T-helper 1 cell (primary cell): ENCODE data around the gene HEATR9.
"Not testable (repeated sequence)": the region's sequence is repeated elsewhere in the genome, so short reads cannot be mapped to it uniquely, and the experiment has no call there.

ENCODE experiments used
- DNase-seq, 5 donors: peaks; one replicate each; pipeline ENCODE4 v3.0.0-alpha.2; 2012 to 2020
- total RNA-seq, 4 donors: gene quantifications; one replicate each; lab custom pipeline; 2026; lab: John Stamatoyannopoulos, UW

HEATR9 gene
- 1.2 to 36.1 (median 9.4) reads per million in 4 donors for total RNA-seq

GRCh38 chr17:35868737-35869136, at the start of gene HEATR9:
TSS of gene HEATR9 (minus strand) at chr17:35868891. CDS start at chr17:35868742, 149 bp downstream.
- no peak for DNase-seq

GRCh38 chr17:35917519-35918213, 49.0 kb upstream of the HEATR9 start:
- no peak for DNase-seq

- DNase-seq = no peak
These were observed 46.7 kb upstream of the HEATR9 start for GRCh38 chr17:35915153-35915964.

- no peak for DNase-seq
These were observed 45.7 kb upstream of the HEATR9 start for GRCh38 chr17:35914354-35914753.

GRCh38 chr17:35913609-35914008, 44.9 kb upstream of the HEATR9 start:
- no peak for DNase-seq

- no peak for DNase-seq
These were observed 44.3 kb upstream of the HEATR9 start for GRCh38 chr17:35912942-35913341.

GRCh38 chr17:35912339-35912912, 43.7 kb upstream of the HEATR9 start:
- DNase-seq = no peak

- no peak for DNase-seq
These were observed 40.7 kb upstream of the HEATR9 start for GRCh38 chr17:35909408-35909807.

GRCh38 chr17:35907691-35908090, 39.0 kb upstream of the HEATR9 start:
- no peak for DNase-seq

GRCh38 chr17:35906926-35907637, 38.4 kb upstream of the HEATR9 start:
- no peak for DNase-seq

GRCh38 chr17:35906191-35906925, 37.7 kb upstream of the HEATR9 start:
- DNase-seq = no peak

GRCh38 chr17:35903451-35903850, 34.8 kb upstream of the HEATR9 start:
- DNase-seq = no peak

GRCh38 chr17:35901631-35902175, 33.0 kb upstream of the HEATR9 start:
- DNase-seq = no peak

- DNase-seq = no peak
These were observed 32.2 kb upstream of the HEATR9 start for GRCh38 chr17:35900708-35901480.

GRCh38 chr17:35900280-35900679, 31.6 kb upstream of the HEATR9 start:
- DNase-seq = no peak

- peak in 1 of 5 donors; percentile 51 for DNase-seq
These were observed 29.8 kb upstream of the HEATR9 start for GRCh38 chr17:35898283-35899070.

- DNase-seq = not testable (repeated sequence)
These were observed 29.1 kb upstream of the HEATR9 start for GRCh38 chr17:35897772-35898171.

- peak in 1 of 5 donors; percentile 46 for DNase-seq
These were observed 27.2 kb upstream of the HEATR9 start for GRCh38 chr17:35895636-35896587.

GRCh38 chr17:35894206-35894605, 25.5 kb upstream of the HEATR9 start:
- DNase-seq = no peak
